ENCODE measurements around the gene CDK5RAP2.
"Not testable (repeated sequence)": the region's sequence is repeated elsewhere in the genome, so short reads cannot be mapped to it uniquely, and the experiment has no call there.

The CDK5RAP2 gene

GRCh38 chr9:120510816-120511215 lies 69.2 kb downstream of the CDK5RAP2 start:
- DNase-seq = no peak

- no peak for DNase-seq
These were observed 71.9 kb downstream of the CDK5RAP2 start for GRCh38 chr9:120507936-120508510.

- no peak for DNase-seq
These were observed 74.8 kb downstream of the CDK5RAP2 start for GRCh38 chr9:120505186-120505585.

- DNase-seq = no peak
These were observed 79.2 kb downstream of the CDK5RAP2 start for GRCh38 chr9:120500733-120501132.

- not testable (repeated sequence) for DNase-seq
These were observed 82.1 kb downstream of the CDK5RAP2 start for GRCh38 chr9:120497865-120498264.

- not testable (repeated sequence) for DNase-seq
These were observed 83.5 kb downstream of the CDK5RAP2 start for GRCh38 chr9:120496438-120496837.

GRCh38 chr9:120490888-120491595 lies 88.9 kb downstream of the CDK5RAP2 start:
- DNase-seq = no peak

- DNase-seq = no peak
These were observed 93.1 kb downstream of the CDK5RAP2 start for GRCh38 chr9:120486835-120487234.

GRCh38 chr9:120486347-120486746 lies 93.6 kb downstream of the CDK5RAP2 start:
- DNase-seq = no peak

GRCh38 chr9:120485788-120486187 lies 94.2 kb downstream of the CDK5RAP2 start:
- DNase-seq = no peak

- DNase-seq = no peak
These were observed 95.8 kb downstream of the CDK5RAP2 start for GRCh38 chr9:120484162-120484561.

GRCh38 chr9:120482424-120483186 lies 97.4 kb downstream of the CDK5RAP2 start:
- DNase-seq = no peak

- DNase-seq = no peak
These were observed 98.1 kb downstream of the CDK5RAP2 start for GRCh38 chr9:120481846-120482245.

GRCh38 chr9:120481248-120481647 lies 98.7 kb downstream of the CDK5RAP2 start:
- DNase-seq = no peak

GRCh38 chr9:120480707-120481106 lies 99.3 kb downstream of the CDK5RAP2 start:
- DNase-seq = no peak

- DNase-seq = no peak
These were observed 101.8 kb downstream of the CDK5RAP2 start for GRCh38 chr9:120478208-120478607.

- no peak for DNase-seq
These were observed 102.4 kb downstream of the CDK5RAP2 start for GRCh38 chr9:120477534-120478001.

- no peak for DNase-seq
These were observed 104.6 kb downstream of the CDK5RAP2 start for GRCh38 chr9:120475341-120475740.

GRCh38 chr9:120474591-120475243 lies 105.2 kb downstream of the CDK5RAP2 start:
- DNase-seq = no peak

GRCh38 chr9:120473608-120474007 lies 106.4 kb downstream of the CDK5RAP2 start:
- no peak for DNase-seq

GRCh38 chr9:120465685-120466407 lies 114.1 kb downstream of the CDK5RAP2 start:
- no peak for DNase-seq

GRCh38 chr9:120464887-120465421 lies 115.0 kb downstream of the CDK5RAP2 start:
- DNase-seq = no peak

Measured in NCI-H1436 treated with DMSO at 0.1 percent for 48 hours (cell line).